Measurements from ENCODE around the gene UQCC5.

The UQCC5 gene

DNA sequence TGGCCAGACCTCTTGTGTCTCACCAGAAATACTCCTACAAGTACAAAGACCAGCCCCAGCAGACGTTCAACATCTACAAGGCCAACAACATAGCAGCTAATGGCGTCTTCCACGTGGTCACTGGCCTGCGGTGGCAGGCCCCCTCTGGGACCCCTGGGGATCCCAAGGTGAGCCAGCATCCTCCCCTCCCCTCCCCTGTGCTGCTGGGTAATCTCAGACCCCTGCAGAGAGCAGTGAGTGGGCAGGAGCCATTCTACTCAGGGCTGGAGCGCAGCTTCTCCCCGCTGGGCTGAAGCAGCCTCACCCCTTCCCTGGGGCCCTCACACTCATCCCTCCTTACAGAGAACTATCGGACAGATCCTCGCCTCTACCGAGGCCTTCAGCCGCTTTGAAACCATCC, 31.4 kb upstream of the UQCC5 start:
- no peak for DNase-seq

DNA sequence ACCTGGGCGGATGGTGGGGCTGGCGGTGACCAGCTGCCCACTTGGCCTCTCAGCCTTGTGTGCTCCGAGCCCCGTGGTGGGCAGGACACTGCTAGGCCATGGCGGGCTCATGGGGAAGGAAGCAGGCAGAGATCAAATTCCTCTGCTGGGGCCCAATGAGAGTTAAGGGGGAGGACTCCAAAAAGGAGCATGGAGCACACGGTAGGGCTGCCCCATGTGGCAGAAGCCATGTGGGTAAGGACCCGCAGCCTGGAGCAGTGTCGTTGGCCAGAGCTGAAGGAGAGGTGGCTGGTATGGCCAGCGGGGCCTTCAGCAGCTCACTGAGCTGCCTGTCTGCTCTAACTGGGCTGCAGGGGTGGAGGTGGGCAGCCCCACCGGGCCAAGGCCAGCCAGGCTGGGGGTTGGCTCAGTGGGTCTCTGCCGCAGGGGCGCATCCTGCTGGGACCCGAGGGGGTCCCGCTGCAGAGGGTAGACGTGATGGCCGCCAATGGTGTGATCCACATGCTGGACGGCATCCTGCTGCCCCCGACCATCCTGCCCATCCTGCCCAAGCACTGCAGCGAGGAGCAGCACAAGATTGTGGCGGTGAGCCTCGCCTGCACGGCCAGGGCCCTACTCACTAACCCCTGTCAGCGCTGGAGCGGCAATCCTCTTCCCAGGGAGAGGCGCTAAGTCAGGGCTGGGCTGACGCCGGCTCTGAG, 30.0 kb upstream of the UQCC5 start:
- DNase-seq: no peak

DNA sequence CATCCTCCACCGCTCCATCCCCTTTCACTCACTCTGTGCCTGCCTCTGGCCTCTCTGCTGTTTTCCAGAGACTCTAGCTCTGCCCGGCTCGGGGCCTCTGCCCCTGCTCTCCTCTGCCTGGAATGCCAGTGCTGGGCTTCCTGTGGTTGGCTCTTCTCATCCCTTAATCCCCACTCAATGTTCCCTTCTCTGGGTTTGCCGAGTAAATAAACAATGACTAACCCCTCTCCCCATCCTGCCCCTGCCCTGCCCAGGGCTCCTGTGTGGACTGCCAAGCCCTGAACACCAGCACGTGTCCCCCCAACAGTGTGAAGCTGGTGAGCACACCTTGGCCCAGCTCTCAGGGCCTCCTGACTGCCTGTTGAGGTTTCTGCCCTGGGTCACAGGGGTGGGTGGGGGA, 29.0 kb upstream of the UQCC5 start:
- DNase-seq: no peak

- no peak for DNase-seq
Measured at GRCh38 chr3:52509753-52510328, 26.6 kb upstream of the UQCC5 start.

GRCh38 chr3:52511509-52511908, 24.9 kb upstream of the UQCC5 start:
- no peak for DNase-seq

DNA sequence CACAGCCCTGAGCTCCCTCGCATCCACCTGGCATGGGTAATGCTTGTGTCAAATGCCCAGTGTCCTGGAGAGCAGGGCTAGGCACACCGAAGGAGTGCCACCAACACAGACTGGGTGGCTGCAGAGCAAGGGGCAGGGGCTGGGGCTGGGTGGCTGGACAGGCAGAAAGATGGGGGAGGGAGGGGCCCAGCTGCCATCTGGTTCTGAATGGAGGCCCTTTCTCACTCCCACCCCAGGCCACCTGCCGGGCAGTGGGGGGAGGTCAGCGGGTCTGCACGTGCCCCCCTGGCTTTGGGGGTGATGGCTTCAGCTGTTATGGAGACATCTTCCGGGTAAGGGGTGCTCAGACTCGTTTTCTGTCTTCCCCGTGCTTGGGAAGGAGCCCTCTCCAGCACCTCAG, 24.3 kb upstream of the UQCC5 start:
- DNase-seq: no peak

DNA sequence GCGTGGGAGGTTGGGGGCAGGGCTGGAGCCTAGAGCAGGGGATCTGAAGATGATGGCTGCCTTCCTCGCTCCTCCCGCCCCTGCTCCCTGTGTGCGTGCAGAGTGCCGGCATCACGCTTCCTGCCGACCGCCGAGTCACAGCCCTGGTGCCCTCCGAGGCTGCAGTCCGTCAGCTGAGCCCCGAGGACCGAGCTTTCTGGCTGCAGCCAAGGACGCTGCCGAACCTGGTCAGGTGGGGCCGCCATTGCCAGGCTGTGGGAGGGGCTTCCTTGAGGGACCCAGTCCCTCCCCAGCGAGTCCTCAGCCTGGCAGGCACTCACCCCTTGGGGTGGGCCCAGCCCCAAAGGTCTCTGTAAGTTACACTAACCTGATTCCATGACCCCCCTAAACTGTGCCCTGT, 23.7 kb upstream of the UQCC5 start:
- DNase-seq: no peak

- DNase-seq: no peak
Measured at GRCh38 chr3:52513281-52513680, 23.1 kb upstream of the UQCC5 start.

DNA sequence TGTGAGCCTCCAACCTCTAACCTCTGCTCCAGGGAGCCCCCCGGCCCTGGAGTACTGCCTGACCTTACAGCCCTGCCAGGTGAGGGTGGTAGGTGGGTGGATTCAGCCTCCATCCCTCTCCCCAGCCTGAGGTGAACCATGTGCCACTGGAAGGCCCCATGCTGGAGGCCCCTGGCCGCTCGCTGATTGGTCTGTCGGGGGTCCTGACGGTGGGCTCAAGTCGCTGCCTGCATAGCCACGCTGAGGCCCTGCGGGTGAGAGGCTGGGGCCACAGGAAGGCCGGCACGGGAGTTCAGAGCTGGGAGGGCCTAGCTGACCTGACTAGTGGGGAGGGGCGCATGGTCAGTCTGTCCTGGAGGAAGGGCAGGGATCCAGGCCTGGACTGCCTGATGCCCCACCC, 21.8 kb upstream of the UQCC5 start:
- DNase-seq: no peak

DNA sequence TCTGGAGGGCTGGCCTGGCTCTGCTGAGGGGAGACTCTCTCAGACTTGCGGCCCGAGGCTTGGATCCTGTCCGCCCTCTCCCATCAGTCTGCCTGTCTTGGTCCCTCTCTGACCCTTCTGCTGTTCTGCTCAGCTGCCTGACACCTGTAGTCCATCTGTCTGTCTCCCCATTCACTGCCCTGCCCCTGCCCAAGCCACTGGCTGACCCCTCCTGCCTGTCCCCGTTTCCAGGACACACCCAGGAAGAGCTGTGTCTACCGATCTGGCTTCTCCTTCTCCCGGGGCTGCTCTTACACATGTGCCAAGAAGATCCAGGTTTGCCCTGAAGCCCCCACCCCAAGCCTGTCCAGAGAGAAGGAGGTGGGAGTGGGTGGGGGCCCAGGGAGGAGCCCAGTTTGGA, 21.2 kb upstream of the UQCC5 start:
- DNase-seq: no peak

- no peak for DNase-seq
Measured at GRCh38 chr3:52516509-52517195, 19.8 kb upstream of the UQCC5 start.

GRCh38 chr3:52517796-52518722, 18.3 kb upstream of the UQCC5 start:
- no peak for DNase-seq

DNA sequence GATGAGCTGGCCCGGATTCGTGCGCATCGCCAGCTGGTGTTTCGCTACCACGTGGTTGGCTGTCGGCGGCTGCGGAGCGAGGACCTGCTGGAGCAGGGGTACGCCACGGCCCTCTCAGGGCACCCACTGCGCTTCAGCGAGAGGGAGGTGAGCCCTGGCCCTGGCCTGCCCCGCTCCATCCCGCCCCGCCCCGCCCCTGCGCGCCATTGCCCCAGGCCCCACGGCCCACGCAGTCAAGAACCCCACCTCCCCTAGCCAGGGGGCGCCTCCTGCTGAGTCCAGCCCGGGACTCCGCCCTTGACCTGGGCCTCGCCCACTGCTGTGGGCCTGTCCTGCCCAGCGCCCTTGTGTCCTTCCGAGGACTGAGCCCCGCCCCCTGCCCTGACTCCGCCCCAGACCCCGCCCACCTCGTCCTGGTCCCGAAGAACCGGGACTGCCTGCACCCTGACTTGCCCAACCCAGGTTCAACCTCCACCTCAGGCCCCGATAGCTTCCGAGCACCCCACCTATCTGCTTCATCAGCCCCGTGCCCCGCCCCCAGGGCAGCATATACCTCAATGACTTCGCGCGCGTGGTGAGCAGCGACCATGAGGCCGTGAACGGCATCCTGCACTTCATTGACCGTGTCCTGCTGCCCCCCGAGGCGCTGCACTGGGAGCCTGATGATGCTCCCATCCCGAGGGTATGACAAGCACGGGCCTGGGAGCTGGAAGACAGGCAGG, 17.5 kb upstream of the UQCC5 start:
- no peak for DNase-seq

- DNase-seq: no peak
Measured at GRCh38 chr3:52519445-52520140, 16.8 kb upstream of the UQCC5 start.

- DNase-seq: no peak
Measured at GRCh38 chr3:52520141-52520667, 16.2 kb upstream of the UQCC5 start.

DNA sequence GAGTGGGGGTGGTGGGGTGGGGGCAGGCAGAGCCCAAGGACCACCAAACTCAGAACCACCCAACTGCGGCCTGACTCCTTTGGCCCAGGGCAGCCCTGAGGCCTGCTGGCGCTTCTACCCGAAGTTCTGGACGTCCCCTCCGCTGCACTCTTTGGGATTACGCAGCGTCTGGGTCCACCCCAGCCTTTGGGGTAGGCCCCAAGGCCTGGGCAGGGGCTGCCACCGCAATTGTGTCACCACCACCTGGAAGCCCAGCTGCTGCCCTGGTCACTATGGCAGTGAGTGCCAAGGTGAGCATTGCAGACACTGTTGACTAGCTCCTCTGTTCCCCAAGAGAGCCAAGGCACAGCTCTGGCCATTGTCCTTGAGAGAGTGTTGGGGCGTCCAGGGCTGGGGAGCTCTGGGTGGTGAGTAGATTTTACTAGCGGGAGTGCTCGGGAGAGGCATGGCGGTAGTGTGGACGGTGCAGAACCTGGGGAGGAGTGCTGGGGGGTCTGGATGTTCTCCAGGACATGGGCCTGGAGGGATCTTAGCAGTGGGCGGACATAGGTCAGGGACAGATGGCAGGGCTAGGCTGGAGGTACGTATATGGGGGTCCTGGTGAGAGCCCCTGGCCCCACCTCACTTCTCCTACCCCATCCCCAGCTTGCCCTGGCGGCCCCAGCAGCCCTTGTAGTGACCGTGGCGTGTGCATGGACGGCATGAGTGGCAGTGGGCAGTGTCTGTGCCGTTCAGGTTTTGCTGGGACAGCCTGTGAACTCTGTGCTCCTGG, 15.5 kb upstream of the UQCC5 start:
- DNase-seq: no peak

DNA sequence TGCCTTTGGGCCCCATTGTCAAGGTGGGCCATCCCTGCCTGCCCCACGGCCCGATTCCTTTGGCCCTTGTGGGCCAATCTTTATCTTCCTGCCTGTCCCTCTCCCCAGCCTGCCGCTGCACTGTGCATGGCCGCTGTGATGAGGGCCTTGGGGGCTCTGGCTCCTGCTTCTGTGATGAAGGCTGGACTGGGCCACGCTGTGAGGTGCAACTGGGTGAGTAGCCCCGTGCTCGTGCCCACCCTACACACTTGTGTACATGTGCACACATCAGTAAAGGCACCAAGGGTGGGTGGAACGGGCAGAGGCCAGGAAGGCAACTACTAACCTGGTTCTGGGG, 14.9 kb upstream of the UQCC5 start:
- DNase-seq: no peak

DNA sequence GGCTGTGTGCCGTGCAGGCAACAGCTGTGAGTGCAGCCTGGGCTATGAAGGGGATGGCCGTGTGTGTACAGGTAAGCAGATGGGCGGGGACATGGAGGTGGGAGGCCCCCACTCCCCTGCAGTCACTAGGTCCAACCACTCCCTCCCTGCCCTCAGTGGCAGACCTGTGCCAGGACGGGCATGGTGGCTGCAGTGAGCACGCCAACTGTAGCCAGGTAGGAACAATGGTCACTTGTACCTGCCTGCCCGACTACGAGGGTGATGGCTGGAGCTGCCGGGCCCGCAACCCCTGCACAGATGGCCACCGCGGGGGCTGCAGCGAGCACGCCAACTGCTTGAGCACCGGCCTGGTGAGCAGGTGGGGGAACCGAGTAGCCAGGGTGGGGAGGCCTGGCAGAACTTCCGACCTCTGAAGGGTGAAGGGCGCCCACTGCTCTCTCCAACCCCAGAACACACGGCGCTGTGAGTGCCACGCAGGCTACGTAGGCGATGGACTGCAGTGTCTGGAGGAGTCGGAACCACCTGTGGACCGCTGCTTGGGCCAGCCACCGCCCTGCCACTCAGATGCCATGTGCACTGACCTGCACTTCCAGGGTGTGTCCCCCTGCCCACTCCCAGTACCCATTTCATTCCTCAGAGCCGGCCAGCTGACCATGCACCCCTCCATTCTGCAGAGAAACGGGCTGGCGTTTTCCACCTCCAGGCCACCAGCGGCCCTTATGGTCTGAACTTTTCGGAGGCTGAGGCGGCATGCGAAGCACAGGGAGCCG, 14.3 kb upstream of the UQCC5 start:
- DNase-seq: no peak

DNA sequence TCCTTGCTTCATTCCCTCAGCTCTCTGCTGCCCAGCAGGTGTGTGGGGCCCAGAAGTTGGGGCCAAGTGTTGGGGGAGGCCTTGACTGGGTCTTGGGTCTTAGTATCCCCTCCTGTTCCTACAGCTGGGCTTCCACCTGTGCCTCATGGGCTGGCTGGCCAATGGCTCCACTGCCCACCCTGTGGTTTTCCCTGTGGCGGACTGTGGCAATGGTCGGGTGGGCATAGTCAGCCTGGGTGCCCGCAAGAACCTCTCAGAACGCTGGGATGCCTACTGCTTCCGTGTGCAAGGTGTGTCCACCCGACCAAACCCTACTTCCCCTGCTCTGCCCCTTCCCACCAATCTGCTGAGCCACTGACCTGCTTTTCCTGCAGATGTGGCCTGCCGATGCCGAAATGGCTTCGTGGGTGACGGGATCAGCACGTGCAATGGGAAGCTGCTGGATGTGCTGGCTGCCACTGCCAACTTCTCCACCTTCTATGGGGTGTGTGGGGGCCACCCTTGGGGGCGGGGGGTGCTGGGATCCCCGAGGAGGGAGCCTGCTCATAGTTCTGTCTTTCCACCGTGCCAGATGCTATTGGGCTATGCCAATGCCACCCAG, 13.7 kb upstream of the UQCC5 start:
- no peak for DNase-seq
